SH-SY5Y (cell line): ENCODE measurements around the gene TELO2.
A peak's percentile ranks its signal among the peaks of the same experiment; 100 is the strongest.

Experiments
- GATA2 ChIP-seq: IDR thresholded peaks from 2 replicates; pipeline ENCODE4 v1.6.1; 2011; ENCODE audit warnings: mild to moderate bottlenecking, low read depth, low read length
- GATA3 ChIP-seq: IDR thresholded peaks from 2 replicates; pipeline ENCODE4 v1.6.1; 2011; ENCODE audit warnings: low read depth, mild to moderate bottlenecking, low read length, moderate library complexity

TELO2 gene

DNA sequence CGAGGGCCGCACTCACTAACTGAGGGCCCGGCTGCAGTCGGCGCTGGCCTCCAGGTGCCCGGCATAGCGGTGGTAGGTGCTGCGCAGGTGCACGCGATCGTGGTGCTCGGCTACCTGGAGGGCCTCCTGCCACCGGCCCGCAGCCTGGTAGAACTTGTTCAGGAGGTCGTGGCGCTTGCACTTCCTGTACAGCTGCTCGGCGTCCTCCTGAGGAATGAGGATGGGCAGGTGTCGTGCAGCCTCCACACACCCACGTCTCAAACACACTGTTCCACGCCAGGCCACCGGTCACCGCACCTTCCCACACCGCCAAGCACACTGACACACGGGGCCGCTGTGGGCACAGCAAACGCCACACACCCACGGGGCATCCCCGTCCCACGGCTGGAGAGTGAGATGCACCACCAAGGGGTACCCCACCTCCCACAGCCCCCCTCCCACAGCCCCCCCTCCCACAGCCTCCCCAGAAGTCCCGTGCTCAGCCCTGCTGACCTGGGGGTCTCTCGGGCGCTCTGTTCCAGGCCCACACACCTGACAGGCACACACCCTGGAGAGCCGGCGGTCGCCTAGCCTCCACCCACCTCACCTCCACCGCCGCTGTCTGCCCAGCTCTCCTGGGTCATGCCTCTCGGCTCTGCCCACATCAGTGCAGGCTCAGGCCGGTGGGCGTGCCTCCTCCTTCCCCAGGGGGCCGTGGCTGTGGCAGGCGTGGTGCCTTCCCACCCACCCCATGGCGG, 32.9 kb downstream of the TELO2 start:
- TF ChIP-seq GATA3, result no peak
- no peak for TF ChIP-seq GATA2

DNA sequence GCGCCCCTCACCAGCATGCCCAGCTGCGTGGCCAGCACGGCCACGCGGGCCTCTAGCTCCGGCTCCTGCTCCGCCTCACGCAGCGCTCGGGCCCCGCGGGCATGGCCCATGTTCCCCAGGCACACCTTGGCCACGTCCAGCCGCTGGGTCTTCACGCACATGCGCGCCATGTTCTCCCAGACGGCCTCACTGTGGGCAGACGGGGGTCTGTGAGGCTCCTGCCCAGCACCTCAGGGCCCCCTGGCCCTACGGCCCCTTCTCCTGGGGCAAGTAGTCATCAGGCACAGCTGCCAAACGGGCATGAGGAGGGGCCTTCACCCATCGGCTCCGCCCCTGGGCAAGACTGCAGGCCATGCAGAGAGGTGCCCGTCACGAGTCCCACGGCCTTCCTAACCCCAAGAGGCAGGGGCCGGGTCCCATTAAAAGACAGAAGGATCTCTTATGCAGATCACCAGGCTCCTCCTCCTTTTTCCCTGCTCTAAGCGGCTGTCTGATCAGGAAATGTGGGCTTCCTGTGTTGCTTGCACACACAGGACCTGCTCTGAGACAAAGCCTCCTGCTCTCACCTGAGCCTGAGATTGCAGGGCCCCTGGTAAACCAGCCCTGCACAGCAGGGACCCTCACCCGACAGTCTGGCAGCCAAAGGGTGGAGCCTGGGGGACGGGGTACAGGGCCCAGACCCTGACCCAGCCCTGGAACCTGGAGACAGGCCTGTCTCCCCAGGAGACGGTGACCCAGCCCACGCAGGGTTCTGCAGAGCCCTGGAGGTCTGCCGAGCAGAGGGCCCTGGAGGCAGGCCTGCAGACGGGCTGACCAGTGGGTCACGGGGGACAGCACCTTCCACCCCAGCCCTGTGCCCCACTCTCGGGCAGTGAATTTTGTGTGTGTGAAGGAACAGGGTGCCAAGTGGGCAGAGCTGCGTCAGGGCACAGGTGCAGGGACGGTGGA, 33.7 kb downstream of the TELO2 start:
- TF ChIP-seq GATA3 (no peak), GATA2 (no peak)

GRCh38 chr16:1527836-1528811, 35.0 kb downstream of the TELO2 start:
- no peak for TF ChIP-seq GATA2
- TF ChIP-seq GATA3, result no peak

GRCh38 chr16:1528921-1529537, 35.9 kb downstream of the TELO2 start:
- TF ChIP-seq GATA3 (no peak), GATA2 (no peak)

DNA sequence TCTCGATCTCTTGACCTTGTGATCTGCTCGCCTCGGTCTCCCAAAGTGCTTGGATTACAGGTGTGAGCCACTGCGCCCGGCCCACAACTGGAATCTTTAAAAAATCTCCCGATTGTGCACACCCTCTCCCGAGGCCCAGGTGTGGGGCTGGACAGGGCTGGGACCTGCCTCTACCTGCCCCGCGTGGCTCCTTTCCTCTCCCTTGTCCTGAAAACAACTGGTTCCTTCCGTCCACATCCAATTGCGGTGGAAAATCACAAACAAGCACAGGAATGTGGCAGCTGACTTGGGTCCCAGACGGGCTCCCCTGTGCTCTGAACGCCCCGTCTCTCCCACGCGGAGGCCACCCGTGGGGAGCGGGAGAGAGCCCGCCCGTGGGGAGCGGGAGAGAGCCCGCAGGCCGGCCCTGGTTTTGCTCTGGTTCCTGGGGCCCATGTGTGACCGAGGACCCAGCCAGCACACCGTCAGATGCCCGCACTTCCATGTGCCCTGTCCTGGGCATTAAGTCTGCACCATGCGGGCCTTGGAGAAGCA, 37.3 kb downstream of the TELO2 start:
- no peak for TF ChIP-seq GATA3
- TF ChIP-seq GATA2, result no peak

DNA sequence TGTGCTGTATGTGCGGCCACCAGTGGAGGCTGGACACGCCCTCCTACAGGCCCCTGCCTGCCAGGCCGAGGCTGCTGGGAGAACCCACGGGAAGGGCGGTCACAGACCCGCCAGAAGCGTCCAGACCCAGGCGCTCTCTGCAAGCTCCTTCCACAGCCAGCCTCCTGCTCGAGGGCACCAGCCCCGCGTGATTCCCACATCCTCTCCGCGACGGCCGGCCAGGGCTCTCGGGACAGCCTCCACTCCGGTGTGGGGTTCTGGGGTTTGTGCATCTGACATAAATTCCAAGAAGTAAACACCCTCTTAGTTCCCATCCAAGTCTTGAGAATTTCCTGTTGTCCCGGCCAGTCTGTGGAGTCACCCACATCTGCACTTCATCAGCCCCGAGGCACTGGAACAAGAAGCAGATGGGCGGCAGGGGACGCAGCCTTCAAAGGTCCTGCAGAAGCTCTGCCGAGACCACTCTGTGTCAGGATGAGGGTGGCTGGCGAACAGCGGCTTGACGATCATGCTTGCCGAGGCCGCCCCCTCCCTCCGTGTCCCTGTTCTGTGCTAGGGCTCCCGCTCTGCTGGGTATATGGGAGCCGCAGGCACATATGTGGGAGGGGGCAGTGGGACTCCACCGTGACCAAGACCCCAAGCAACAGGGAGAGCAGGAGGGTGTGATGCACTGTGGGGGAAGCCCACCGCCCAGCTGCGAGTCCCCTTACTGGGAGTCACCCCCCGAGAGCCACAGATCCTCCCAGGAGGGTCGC, 37.9 kb downstream of the TELO2 start:
- TF ChIP-seq GATA2 (peak; percentile 66; the same call in 1 of the 2 replicates), GATA3 (no peak)

GRCh38 chr16:1531638-1531910, 38.4 kb downstream of the TELO2 start:
- TF ChIP-seq GATA2 (no peak), GATA3 (no peak)

- TF ChIP-seq GATA3 (no peak), GATA2 (no peak)
Measured at GRCh38 chr16:1532081-1532760, 39.1 kb downstream of the TELO2 start.

DNA sequence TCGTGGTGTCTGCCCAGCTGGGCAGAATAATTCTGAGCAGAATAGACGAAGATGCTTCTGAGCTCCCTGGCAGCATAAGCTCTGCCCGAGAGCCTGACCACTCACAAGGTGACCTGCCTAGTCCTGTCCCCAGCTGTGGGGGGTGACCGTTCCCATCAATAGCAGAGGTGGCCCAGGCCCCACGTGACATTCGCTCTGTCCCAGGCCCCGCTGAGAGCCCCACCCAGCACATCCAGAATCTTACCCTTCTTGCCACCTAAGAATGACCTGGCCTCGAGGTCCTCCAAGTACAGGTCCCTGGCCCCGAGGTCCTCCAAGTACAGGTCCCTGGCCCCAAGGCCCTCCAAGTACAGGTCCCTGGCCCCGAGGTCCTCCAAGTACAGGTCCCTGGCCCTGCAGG, 39.6 kb downstream of the TELO2 start:
- TF ChIP-seq GATA3 (no peak), GATA2 (no peak)

- TF ChIP-seq GATA2, result no peak
- no peak for TF ChIP-seq GATA3
Measured at GRCh38 chr16:1533443-1533951, 40.3 kb downstream of the TELO2 start, which contains the start of gene TMEM204. TSS of gene TMEM204 (plus strand) at chr16:1533666. CDS start at chr16:1534276, 610 bp downstream.

- TF ChIP-seq GATA3, result no peak
Measured at GRCh38 chr16:1534021-1535020, 41.2 kb downstream of the TELO2 start.
